Liver (tissue), 3 donors: ENCODE measurements around the gene RASSF7.

Experiments used
- ATF3 ChIP-seq: IDR thresholded peaks from 2 replicates; pipeline ENCODE4 v1.6.1; 2016; ENCODE audit warnings: antibody characterized with exemption
- CTCF ChIP-seq: fragments of 150-350 bp; IDR thresholded peaks from 2 replicates; pipeline ENCODE4 v1.5.1; 2017; ENCODE audit warnings: improper control_type of control experiment, low read depth, low read length; ENCODE audit not compliant: missing input control
- FOXA1 ChIP-seq: IDR thresholded peaks from 2 replicates; pipeline ENCODE4 v1.6.1; 2016; ENCODE audit warnings: antibody characterized with exemption
- JUND ChIP-seq, 2 donors: IDR thresholded peaks; 2 replicates each; pipeline ENCODE4 v1.6.1; 2016; ENCODE audit warnings: antibody characterized with exemption in 2 of 2
- MAX ChIP-seq: IDR thresholded peaks from 2 replicates; pipeline ENCODE4 v1.6.1; 2016; ENCODE audit warnings: antibody characterized with exemption
- RAD21 ChIP-seq, 2 donors: IDR thresholded peaks; 2 replicates each; pipeline ENCODE4 v1.6.1; 2016; ENCODE audit warnings: antibody characterized with exemption in 2 of 2, mild to moderate bottlenecking in 2 of 2
- REST ChIP-seq: IDR thresholded peaks from 2 replicates; pipeline ENCODE4 v1.6.1; 2016; ENCODE audit warnings: antibody characterized with exemption, mild to moderate bottlenecking
- SP1 ChIP-seq: IDR thresholded peaks from 2 replicates; pipeline ENCODE4 v1.6.1; 2018; ENCODE audit warnings: antibody characterized with exemption, mild to moderate bottlenecking
- YY1 ChIP-seq: IDR thresholded peaks from 2 replicates; pipeline ENCODE4 v1.6.1; 2016; ENCODE audit warnings: antibody characterized with exemption, mild to moderate bottlenecking
- donor health status: healthy.
- donor health status: healthy.

GRCh38 chr11:530960-531831 is 29.6 kb upstream of the RASSF7 start:
- no peak for TF ChIP-seq CTCF
- no peak for TF ChIP-seq MAX
- no peak for TF ChIP-seq RAD21 (IDR thresholded peaks at IDR 0.05)
- TF ChIP-seq ATF3 = no peak
- no peak for TF ChIP-seq YY1
- TF ChIP-seq JUND (IDR thresholded peaks at IDR 0.05) = no peak
- TF ChIP-seq REST = no peak
- TF ChIP-seq SP1 = no peak
- no peak for TF ChIP-seq FOXA1
